Activated T-cell treated with anti-CD3 and anti-CD28 coated beads, Interleukin-2, amount 50 U/mL, for 48 hours (primary cell): ENCODE data around the gene CACNA2D4.

Experiments
- DNase-seq, 2 experiments: peaks; one replicate each; pipeline ENCODE4 v3.0.0-alpha.2; 2020

The CACNA2D4 gene

DNA sequence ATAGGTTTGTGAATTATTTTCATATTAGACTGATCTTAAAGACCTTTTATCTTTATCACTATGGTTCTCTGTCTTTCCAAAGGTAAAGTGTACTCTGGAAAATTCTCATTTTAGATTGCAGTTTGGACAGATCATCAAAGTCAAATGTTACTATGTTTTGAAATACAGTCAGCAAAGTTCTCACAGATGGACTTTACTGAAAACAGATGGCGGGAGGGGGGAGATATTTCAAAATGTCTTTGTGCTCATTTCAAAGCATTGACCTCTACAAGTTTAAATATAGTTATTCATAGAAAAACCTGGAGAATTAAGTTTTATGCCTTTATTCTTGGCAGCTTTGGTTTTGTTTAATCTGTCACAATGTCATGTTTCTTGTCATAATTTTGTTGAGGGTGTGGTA is 149.8 kb downstream of the CACNA2D4 start:
- DNase-seq = no peak

DNA sequence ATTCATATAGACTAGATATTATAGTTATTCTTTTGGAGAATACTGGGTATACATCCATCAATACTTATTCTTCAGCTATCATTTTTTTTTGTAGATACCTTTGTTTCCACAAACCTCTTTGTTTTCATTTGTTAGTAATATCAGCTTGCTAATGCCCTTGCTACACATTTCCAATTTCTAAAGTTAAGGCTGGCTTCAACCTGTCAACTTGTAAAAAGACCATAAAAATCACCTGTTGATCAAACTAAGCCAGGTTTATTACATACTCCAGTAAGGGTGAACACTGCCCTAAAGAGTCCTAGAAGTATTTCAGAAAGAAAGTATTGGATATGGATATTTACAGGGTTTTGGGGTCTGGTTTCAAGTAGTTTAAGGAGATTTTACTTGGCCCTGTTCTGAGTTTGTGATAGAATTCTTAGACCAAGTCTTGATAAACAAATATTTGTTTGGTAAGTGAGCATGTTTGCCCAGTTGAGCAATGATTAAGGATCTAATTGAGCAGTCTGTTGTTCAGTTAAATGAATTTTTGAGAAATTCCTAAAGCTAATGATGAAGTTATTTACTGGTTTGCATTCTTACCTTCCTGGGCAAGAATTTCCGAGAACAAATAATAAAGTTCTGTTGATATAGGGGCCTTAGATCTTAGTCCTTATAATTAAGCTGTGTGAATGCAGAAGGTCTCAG is 150.9 kb downstream of the CACNA2D4 start:
- DNase-seq = no peak

DNA sequence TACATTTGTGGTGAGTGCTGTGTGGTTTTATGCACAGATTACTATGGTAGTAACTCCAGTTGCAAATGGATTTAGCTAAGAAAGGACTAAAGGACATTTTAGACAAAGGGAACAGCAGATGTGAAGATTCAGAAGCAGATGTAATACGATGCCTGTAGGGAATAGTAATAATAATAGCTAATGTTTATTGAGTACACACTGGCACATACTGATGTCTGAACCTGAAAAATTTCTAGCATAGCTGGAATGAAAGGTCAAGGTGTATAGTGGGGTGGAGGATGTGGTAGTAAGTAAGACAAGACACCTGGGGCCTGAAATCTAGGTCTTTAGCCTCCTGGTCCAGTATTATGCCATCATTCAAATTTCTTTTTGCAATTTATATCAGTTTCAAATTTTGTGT is 152.3 kb downstream of the CACNA2D4 start:
- no peak for DNase-seq

DNA sequence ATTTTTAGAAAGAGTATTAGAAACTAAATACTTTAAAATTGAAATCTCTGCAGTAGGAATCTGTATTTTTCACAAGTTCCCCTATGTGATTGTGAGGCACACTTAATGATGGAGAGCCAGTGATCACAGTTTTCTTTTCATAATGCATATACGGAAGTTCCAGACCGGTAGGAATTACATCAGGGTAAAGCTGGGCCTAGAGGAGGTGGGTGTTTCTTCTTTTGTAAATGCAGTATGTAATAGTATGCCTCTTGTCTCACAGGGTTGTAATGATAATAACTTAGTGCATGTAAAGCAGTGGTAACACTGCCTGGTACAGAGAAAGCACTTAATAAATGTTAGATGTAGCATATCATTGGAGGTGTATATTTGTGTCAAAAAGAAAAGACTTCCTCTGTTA is 155.3 kb downstream of the CACNA2D4 start:
- DNase-seq = no peak

DNA sequence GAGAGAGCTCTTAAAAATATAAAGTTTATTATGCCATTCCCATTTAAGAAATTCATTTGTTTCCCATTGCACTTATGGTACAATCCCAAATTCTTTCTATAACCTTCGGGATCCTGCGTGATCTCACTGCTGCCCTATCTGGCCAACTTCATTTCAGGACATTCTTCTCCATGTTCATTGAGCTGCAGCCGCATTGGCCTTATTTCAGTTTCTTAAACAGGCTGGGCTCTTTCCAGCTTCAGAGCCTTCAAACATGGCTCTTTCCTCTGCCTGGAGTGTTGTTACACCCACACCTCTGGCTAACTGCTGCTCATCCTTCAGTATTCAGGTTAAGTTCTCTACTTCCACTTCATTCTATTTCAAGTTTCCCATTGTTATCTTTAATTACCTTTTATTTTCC is 156.6 kb downstream of the CACNA2D4 start:
- DNase-seq = no peak

DNA sequence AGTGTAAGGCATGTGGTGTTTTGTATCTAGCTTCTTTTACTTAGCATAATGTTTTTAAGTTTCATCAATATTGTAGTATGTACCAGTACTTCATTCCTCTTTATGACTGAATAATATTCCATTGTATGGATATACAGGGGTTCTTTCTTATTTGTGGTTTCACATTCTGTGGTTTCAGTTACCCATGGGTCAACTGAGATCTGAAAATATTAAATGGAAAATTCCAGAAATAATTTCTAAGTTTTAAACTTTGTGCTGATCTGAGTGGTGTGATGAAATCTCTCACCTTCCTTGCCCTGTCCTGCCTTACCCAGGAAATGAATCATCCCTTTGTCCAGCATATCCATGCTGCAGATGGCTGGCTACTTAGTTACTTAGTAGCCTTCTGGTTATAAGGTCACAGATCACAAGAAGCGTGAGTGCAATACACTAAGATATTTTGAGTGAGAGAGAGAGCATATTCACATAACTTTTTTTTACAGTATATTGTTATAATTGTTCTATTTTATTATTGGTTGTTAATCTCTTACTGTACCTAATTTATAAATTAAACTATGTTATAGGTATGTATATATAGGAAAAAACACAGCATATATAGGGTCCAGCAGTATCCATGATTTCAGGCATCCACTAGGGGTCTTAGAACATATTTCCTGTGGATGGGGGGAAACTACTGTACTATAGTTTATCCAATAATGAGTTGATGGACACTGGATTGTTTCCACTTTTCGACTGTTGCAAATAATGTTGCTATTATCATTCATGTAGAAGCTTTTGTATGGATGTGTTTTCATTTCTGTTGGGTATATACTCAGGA is 157.7 kb downstream of the CACNA2D4 start:
- DNase-seq = no peak

DNA sequence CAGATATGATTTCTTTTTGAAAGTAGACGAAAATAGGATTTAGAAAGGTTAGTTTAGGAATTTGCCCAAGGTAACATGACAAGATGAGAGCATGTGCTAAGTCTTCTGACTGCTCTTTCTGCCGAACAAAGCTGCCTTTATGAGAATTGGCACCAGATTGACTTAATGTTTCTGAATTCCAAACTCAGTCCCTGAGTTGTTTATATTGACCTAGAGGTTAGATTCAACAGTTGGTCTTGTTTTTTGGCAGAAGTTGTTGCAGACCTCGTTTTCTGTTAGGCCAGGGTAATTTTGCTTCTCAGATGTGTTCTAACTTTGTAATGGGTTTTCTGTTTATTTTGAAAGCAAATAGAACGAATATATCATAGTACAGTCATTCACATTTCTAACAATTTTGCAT is 159.6 kb downstream of the CACNA2D4 start:
- DNase-seq = no peak

DNA sequence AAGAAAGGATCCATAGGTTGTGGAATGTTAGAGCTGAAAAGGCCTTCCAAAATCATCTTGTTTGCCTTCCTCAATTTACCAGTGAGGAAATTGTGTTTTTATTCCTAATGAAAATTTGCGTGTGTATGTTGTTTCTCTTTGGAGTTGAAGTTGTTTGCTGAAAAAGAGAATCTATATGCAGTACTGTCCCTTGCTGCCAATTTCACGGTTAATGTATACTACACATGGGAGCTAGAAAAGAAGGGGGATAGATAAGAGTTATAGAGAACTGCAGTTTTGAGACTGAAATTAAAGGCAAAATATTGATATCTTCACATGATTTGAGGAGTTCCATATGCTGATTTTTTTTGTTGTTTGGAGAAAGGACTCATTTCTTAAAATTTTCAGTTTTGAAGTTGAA is 160.1 kb downstream of the CACNA2D4 start:
- no peak for DNase-seq

DNA sequence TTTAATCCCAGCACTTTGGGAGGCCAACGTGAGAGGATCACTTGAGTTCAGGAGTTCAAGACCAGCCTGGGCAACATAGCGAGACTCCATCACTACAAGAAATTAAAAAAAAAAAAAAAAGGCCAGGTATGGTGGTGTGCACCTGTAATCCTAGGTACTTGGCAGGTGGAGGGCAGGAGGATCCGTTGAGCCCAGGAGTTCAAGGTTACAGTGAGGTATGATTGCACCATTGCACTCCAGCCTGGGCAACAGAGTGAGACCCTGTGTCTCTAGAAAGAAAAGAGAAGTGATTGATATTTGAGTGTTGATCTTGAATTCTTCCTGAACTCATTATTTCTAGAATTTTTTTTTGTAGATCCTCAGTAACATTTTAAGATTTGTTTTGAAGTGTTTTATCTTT is 168.2 kb downstream of the CACNA2D4 start:
- no peak for DNase-seq

DNA sequence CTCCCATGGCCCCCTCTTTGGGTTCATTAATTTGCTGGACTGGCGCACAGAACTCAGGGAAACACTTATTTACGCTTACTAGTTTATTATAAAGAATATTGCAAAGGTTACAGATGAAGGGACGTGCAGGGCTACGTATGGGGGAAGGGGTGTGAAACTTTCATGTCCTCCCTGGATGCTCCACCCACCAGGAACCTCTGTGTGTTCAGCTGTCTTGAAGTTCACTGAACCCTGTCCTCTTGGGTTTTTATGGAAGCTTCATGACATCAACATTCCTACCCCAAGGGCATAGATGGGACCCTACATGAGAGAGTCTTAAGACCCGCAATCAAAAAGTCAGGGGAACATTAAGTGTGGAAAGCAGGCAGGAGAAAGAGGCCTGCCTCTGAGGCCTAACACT is 169.4 kb downstream of the CACNA2D4 start:
- no peak for DNase-seq

DNA sequence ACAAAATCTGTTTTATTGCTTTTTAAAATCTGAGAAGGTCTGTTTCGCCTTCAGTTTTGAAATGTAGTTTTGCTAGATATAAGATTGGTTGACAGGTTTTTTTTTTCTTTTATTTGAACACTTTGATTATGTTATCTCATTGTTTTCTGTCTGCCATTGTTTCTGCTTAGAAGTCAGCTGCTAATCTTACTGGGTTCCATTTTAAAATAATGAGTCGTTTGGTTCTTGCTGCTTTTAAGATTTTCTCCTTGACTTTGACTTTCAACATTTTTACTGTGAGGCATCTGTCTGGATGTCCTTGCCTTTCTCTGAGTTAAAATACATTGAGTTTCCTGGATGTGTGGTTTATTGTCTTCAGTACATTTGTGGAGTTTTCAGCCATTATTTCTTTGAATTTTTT is 170.8 kb downstream of the CACNA2D4 start:
- no peak for DNase-seq

DNA sequence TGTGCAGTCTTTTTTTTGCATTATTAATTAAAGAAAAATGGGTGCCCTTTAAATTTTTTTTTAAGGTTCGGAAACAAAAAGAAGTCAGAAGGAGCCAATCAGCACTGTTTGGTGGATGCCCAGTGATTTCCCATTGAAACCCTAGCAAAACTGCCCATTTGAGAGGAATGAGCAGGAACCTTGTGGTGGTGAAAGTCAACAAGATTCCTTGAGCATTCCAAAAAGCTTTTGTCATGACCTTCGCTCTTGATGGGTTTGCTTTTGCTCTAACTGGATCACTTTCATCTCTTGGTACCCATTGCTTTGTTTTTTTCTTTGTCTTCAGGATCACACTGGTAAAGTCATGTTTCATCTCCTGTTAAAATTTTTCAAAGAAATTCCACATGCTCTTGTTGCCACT is 173.5 kb downstream of the CACNA2D4 start:
- no peak for DNase-seq
